HG03039 (cell line): ENCODE data around the gene ANKRD6.
A peak's percentile ranks its signal among the peaks of the same experiment; 100 is the strongest.

Source experiments
- ATAC-seq: cut with Tn5 transposase; IDR thresholded peaks from one replicate; pipeline ENCODE4 v1.9.1; 2021; ENCODE audit warnings: mild to moderate bottlenecking, moderate library complexity; ENCODE audit not compliant: unreplicated experiment

Gene ANKRD6

GRCh38 chr6:89412071-89413005 is 20.6 kb upstream of the ANKRD6 start, which contains the start of gene RRAGD:
Gene RRAGD (minus strand): TSS chr6:89412273. CDS start chr6:89411993, 280 bp downstream.
- ATAC-seq, result peak; percentile 73

DNA sequence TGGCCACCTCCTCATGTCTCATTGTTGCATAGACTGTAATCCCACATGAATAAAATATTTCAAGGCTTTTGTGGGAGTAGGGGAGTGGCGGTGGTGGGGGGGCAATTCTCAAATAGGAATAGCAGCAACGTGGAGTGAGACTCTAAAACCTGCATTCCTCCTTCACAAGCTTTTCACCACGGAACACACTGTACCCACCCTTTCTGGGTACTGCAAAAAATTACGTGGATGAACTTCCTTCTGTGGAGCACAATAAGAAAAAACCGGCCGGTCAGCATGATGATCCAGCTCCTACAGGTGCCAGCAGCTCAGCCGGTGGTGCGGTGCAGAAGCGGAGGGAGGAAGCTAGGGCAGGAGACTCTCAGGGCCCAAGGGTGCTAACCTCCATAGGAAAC is 19.9 kb upstream of the ANKRD6 start:
- no peak for ATAC-seq

DNA sequence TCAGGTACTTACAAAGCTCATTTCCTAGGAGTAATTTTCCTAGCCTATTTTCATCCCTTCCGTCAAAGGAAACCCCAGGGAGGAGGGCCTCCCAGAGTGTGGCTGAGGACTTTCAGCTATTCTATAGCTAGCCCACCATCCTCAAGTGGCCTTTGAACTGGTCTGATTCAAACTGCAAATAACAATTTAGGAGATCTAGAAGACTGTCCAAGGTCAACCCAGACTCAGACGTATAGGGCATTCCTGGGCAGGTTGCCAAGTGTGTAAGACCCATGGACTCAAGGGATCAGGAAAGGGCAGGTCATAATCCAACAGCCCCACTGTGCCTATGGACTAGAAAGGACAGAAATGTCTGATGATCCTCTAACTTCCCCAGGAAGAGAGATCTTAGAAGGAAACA is 18.7 kb upstream of the ANKRD6 start:
- ATAC-seq, result no peak

DNA sequence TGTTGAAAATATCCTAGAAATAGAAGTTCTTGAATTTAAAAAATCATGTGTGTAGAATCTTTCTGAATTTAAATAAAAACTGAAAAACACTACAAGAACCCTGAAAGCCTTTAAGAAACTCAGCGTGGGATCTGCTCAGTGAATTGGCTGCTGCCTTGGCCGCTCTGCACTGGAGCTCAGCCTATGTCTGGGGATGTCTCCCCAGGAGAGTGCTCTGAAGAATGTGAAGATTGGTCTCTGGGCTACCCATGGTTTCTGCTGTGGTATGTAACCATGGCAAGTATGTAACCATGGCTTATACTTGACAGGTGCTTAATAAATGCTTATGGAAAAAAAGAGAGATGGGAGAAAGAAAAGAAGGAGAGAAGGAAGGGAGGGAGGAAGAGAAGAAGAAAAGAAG is 17.8 kb upstream of the ANKRD6 start:
- no peak for ATAC-seq

- ATAC-seq, result no peak
Observed at GRCh38 chr6:89416796-89417195, 16.2 kb upstream of the ANKRD6 start.

- no peak for ATAC-seq
Observed at GRCh38 chr6:89430201-89430962, 2.6 kb upstream of the ANKRD6 start.

DNA sequence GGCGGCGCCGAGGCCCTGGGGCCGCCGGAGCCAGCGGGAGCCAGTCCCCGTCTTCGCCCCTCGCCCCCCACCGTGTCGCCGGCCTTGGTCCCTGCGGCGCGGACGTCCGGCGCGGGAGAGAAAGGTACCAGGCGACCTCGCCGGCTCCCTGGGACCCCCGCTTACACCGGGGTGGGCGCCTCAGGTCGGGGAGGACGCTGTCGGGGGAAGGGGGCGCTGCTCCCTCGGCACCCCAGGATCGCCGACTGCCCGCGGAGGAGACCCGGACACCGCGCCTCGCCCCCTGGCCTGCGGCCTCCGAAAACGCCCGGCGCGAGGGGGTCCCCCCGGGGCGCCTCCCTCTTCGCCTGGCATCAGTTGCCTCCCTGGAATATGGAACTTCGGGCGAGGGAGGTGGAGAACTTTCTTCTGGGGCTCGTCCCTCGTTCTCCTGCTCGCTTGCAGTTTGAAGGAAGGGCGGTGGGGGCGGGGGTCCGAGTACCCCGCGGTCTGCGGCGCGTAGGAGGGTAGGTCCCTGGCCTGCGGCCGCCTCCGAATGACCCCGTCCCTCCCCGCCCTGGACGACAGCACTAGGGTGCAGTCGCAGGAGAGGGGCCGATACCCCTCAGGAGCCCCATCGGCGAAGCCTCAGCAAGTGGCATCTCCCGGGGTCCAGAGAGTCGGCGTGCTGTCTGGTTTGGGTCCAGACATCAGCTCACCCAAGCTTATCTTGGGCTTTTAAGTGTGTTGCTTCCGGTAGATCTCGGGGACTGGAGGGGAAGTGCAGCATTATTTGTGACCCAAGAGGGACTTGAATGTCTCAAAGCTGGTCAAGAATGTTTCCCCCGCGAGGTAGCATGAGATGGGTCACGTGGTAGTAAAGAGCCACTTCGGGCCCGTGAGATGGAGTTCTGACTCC is 549 bp downstream of the ANKRD6 start:
- peak; percentile 42 for ATAC-seq

DNA sequence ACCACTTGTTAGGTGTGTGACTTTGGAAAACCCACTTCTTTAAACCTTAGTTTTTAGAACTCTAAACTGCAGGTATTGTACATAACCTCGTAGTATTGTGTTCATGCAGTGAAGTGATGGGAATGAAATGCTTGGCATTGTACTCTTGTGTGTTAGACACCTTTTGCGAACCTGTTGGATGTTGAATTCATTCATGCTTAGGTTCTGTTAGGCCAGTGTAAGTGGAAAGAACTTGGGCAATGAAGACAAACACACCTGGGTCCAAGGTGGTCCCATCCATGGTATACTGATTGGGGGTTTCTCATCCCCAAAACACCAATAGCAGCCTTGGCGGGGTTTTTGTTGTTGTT is 1.2 kb downstream of the ANKRD6 start:
- no peak for ATAC-seq

- ATAC-seq, result no peak
Observed at GRCh38 chr6:89434954-89435353, 2.0 kb downstream of the ANKRD6 start.

DNA sequence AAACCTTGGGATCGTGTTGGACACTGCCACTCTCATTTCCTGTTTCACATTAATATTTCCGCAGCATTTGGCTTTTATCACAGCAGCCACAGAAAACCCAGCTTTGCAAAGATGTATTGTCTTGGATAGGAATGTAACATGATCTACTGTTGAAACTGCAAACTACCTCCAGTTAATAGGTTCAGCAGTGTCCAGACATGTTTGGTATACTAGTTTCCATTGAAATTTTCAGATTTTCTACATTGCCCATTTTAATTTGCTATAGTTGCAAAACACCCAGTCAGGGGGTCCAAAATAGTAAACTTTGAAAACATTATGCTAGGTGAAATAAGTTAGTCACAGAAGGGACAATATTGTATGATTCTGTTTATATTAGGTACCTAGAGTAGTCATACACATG is 3.3 kb downstream of the ANKRD6 start:
- no peak for ATAC-seq

GRCh38 chr6:89438248-89438647 is 5.3 kb downstream of the ANKRD6 start:
- no peak for ATAC-seq

DNA sequence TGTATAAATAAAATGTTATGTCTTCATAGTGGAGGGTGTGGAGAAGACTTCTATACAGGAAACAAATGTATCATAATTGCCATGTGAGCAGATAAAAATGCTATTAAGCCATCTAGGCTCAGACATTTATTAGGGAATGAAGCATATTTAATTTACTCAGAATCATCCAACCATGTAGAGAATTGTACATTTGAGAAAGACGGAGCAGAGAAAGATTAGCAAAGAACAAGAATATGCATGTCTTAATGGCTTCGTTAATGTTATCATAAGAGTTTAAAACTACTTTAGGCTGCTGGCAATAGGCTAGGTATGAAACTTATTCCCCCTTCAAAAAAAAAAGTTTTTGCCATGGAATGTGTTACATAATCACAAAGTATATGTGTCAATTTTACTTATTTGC is 6.1 kb downstream of the ANKRD6 start:
- ATAC-seq, result no peak

- no peak for ATAC-seq
Observed at GRCh38 chr6:89440200-89440599, 7.2 kb downstream of the ANKRD6 start.

DNA sequence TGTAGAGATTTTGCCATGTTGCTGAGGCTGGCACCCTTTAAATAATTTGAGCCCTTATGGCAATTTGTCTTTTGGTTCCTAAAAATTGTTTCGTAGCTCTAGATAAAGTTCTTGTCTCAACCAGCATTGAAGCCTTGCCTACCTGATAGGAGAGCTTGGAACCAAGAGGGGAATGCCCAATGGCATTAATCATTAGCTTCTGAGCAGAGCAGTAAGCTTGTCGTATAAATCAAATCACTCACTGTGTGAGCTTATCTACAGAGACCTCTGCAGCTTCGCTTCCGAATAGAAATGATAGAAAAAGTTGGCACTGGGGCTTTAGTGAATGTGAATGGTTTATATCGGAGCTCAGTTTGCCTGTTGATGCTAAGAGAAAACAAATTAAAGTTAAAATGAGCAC is 10.7 kb downstream of the ANKRD6 start:
- ATAC-seq, result no peak

- no peak for ATAC-seq
Observed at GRCh38 chr6:89449193-89449592, 16.2 kb downstream of the ANKRD6 start.

DNA sequence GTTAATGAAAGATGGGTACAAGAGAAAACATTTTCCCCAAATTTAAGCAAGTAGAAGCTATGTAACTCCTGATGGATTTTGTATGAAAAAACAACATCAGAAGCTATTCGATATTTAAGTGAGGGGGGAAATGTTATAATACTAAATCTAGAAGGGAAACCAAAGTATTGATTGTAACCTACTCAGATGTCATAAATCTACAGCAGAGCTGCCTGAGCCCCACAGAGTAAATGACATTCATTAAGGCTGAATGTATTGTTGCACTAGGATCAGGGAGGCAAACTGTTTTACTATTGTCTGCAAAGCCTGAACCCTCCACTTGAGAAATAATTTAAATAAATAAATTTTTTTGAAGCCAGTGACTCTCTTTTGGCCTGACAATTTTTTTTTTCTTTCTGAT is 19.3 kb downstream of the ANKRD6 start:
- no peak for ATAC-seq

DNA sequence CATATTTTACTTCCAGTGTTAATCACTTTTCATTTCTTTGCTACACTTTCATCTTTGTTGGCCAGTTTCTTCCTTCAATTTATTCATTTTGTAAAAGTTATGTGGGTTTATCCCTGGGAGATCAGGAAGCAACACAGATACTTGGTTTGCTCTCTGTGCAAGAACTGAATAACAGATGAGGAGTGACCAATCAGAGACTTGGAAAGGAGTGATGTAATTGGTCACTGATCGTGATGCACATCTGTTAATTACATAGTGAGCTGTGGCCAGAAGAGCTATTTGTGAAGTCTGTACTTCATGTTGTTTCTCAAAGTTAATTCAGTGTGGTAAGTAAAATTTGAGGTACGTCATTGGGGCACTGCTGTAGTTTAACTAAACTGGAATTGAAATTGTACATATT is 21.3 kb downstream of the ANKRD6 start:
- no peak for ATAC-seq

- ATAC-seq, result no peak
Observed at GRCh38 chr6:89458704-89459103, 25.8 kb downstream of the ANKRD6 start.

DNA sequence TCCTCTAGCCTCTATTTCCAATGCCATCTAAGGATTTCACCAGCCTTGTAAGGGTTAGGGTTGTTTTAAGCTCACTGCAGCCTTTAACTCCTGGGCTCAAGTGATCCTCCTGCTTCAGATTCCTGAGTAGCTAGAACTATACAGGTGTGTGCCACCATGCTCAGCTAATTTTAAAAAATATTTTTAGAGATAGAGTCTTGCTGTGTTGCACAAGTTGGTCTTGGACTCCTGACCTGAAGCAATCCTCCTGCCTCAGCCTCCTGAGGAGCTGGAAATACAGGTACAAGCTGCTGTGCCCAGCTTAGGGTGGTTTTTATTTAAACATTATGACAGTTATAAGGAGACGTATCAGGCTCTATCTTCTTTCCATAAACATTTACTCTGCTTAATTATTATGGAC is 26.5 kb downstream of the ANKRD6 start:
- no peak for ATAC-seq

- ATAC-seq, result no peak
Observed at GRCh38 chr6:89460713-89461112, 27.8 kb downstream of the ANKRD6 start.

DNA sequence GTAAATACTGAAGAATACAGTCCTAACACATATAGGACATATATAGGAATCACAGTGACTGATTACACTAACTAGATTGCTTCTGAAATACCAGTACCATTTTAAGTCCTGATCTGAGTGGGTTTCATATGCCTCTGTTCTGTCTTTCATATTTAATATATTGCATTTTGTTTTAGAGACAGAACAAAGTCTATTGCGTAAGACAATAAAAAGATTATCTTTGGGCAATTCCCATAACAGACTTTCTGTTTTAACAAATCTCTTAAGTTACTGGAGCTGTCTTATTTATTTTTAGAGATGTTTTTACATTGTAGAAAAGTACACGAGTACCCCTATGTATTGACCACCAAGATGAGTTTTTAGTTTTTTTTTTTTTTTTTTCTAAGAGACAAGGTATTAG is 29.6 kb downstream of the ANKRD6 start:
- no peak for ATAC-seq
